ENCODE results near the gene RFLNA.

DNA sequence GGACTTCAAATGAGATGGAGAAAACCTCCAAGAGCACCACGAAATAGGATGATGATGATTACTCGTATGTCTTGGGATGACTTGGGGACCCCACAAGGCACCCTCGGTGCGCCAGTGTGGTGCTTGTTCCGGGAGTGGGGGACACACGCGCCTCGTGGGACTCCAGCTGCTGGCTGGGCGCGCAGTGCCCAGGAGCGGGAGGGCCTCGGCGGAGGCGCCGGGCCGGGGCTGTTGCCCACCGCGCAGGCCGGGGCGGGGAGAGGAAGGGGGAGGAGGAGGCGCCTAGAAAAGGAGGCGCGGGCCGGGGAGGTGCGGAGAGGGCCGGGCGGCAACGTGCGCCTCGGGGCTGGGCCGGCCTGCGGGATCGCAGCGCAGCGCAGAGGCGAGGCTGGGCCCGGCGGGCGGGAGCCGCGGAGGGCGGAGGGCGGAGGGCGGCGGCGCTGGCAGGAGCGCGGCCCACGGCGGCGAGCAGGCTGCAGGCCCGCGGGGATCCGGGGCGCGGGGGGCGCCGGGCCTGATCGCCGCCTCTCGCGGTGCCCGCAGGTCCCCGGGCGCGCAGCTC is at the start of gene RFLNA:
- TF ChIP-seq, protein P1, sequence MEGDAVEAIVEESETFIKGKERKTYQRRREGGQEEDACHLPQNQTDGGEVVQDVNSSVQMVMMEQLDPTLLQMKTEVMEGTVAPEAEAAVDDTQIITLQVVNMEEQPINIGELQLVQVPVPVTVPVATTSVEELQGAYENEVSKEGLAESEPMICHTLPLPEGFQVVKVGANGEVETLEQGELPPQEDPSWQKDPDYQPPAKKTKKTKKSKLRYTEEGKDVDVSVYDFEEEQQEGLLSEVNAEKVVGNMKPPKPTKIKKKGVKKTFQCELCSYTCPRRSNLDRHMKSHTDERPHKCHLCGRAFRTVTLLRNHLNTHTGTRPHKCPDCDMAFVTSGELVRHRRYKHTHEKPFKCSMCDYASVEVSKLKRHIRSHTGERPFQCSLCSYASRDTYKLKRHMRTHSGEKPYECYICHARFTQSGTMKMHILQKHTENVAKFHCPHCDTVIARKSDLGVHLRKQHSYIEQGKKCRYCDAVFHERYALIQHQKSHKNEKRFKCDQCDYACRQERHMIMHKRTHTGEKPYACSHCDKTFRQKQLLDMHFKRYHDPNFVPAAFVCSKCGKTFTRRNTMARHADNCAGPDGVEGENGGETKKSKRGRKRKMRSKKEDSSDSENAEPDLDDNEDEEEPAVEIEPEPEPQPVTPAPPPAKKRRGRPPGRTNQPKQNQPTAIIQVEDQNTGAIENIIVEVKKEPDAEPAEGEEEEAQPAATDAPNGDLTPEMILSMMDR (conservative IDR thresholded peaks at IDR 0.05; ENCODE audit: low read length) = no peak
- TF ChIP-seq EZH2phosphoT487 (IDR thresholded peaks at IDR 0.05; ENCODE audit: borderline replicate concordance, low read depth, low read length) = no peak
